OCI-LY1 (cell line): ENCODE results near the gene OPTC.

Source experiments
- CTCF ChIP-seq: fragments of 200-600 bp; sonication (generic), shearing (Covaris generic); IDR thresholded peaks from 2 replicates; pipeline ENCODE4 v1.5.1; 2017; ENCODE audit warnings: mild to moderate bottlenecking, antibody characterized with exemption, low read length, moderate library complexity, mixed read lengths
- EZH2 ChIP-seq: fragments of 200-600 bp; sonication (generic), shearing (Covaris generic); IDR thresholded peaks from 2 replicates; pipeline ENCODE4 v1.8.0; 2017; ENCODE audit warnings: borderline replicate concordance, mixed run types, mild to moderate bottlenecking, antibody characterized with exemption, low read length, moderate library complexity, mixed read lengths

- TF ChIP-seq CTCF (no peak), EZH2 (no peak)
These were observed 30.9 kb downstream of the OPTC start for GRCh38 chr1:203524824-203525223.
